ENCODE data around the gene SPOCK3.

DNA sequence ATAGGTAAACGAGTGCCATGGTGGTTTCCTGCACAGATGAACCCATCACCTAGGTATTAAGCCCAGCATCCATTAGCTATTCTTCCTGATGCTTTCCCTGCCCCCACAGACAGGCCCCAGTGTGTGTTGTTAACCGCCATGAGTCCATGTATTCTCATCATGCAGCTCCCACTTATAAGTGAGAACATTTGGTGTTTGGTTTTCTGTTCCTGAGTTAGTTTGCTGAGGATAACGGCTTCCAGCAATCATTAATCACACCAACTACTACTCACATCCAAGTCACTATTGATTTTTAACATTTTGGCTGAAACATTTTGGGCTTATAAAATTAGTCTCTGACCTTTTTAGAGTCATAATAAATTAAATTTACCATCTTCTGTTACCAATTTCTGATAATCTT is 205.3 kb downstream of the SPOCK3 start:
- TF ChIP-seq, protein P1, sequence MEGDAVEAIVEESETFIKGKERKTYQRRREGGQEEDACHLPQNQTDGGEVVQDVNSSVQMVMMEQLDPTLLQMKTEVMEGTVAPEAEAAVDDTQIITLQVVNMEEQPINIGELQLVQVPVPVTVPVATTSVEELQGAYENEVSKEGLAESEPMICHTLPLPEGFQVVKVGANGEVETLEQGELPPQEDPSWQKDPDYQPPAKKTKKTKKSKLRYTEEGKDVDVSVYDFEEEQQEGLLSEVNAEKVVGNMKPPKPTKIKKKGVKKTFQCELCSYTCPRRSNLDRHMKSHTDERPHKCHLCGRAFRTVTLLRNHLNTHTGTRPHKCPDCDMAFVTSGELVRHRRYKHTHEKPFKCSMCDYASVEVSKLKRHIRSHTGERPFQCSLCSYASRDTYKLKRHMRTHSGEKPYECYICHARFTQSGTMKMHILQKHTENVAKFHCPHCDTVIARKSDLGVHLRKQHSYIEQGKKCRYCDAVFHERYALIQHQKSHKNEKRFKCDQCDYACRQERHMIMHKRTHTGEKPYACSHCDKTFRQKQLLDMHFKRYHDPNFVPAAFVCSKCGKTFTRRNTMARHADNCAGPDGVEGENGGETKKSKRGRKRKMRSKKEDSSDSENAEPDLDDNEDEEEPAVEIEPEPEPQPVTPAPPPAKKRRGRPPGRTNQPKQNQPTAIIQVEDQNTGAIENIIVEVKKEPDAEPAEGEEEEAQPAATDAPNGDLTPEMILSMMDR (IDR thresholded peaks at IDR 0.05), result no peak
- TF ChIP-seq POLR2A (IDR thresholded peaks at IDR 0.05), result no peak
